Measurements from ENCODE around the gene VKORC1. TPM values are rescaled to one million over a fixed set of nuclear protein-coding genes. Genes with fewer than 3 reads are reported as not detected.

The VKORC1 gene
- total and polyA plus RNA-seq, 2 of the 8 experiments (the other 6 are each of a cell fraction or from before 2014, with no cell fraction given), result 84.1 to 483 TPM

GRCh38 chr16:31131416-31131815 is 36.8 kb upstream of the VKORC1 start (continued):
- TF ChIP-seq, protein P1, sequence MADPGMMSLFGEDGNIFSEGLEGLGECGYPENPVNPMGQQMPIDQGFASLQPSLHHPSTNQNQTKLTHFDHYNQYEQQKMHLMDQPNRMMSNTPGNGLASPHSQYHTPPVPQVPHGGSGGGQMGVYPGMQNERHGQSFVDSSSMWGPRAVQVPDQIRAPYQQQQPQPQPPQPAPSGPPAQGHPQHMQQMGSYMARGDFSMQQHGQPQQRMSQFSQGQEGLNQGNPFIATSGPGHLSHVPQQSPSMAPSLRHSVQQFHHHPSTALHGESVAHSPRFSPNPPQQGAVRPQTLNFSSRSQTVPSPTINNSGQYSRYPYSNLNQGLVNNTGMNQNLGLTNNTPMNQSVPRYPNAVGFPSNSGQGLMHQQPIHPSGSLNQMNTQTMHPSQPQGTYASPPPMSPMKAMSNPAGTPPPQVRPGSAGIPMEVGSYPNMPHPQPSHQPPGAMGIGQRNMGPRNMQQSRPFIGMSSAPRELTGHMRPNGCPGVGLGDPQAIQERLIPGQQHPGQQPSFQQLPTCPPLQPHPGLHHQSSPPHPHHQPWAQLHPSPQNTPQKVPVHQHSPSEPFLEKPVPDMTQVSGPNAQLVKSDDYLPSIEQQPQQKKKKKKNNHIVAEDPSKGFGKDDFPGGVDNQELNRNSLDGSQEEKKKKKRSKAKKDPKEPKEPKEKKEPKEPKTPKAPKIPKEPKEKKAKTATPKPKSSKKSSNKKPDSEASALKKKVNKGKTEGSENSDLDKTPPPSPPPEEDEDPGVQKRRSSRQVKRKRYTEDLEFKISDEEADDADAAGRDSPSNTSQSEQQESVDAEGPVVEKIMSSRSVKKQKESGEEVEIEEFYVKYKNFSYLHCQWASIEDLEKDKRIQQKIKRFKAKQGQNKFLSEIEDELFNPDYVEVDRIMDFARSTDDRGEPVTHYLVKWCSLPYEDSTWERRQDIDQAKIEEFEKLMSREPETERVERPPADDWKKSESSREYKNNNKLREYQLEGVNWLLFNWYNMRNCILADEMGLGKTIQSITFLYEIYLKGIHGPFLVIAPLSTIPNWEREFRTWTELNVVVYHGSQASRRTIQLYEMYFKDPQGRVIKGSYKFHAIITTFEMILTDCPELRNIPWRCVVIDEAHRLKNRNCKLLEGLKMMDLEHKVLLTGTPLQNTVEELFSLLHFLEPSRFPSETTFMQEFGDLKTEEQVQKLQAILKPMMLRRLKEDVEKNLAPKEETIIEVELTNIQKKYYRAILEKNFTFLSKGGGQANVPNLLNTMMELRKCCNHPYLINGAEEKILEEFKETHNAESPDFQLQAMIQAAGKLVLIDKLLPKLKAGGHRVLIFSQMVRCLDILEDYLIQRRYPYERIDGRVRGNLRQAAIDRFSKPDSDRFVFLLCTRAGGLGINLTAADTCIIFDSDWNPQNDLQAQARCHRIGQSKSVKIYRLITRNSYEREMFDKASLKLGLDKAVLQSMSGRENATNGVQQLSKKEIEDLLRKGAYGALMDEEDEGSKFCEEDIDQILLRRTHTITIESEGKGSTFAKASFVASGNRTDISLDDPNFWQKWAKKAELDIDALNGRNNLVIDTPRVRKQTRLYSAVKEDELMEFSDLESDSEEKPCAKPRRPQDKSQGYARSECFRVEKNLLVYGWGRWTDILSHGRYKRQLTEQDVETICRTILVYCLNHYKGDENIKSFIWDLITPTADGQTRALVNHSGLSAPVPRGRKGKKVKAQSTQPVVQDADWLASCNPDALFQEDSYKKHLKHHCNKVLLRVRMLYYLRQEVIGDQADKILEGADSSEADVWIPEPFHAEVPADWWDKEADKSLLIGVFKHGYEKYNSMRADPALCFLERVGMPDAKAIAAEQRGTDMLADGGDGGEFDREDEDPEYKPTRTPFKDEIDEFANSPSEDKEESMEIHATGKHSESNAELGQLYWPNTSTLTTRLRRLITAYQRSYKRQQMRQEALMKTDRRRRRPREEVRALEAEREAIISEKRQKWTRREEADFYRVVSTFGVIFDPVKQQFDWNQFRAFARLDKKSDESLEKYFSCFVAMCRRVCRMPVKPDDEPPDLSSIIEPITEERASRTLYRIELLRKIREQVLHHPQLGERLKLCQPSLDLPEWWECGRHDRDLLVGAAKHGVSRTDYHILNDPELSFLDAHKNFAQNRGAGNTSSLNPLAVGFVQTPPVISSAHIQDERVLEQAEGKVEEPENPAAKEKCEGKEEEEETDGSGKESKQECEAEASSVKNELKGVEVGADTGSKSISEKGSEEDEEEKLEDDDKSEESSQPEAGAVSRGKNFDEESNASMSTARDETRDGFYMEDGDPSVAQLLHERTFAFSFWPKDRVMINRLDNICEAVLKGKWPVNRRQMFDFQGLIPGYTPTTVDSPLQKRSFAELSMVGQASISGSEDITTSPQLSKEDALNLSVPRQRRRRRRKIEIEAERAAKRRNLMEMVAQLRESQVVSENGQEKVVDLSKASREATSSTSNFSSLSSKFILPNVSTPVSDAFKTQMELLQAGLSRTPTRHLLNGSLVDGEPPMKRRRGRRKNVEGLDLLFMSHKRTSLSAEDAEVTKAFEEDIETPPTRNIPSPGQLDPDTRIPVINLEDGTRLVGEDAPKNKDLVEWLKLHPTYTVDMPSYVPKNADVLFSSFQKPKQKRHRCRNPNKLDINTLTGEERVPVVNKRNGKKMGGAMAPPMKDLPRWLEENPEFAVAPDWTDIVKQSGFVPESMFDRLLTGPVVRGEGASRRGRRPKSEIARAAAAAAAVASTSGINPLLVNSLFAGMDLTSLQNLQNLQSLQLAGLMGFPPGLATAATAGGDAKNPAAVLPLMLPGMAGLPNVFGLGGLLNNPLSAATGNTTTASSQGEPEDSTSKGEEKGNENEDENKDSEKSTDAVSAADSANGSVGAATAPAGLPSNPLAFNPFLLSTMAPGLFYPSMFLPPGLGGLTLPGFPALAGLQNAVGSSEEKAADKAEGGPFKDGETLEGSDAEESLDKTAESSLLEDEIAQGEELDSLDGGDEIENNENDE (IDR thresholded peaks at IDR 0.05; ENCODE audit: insufficient replicate concordance, low read length), result no peak
